Astrocyte of the spinal cord (primary cell): ENCODE measurements around the gene NOSTRIN.
"Not testable (repeated sequence)": the region's sequence is repeated elsewhere in the genome, so short reads cannot be mapped to it uniquely, and the experiment has no call there.

Source experiments
- DNase-seq: peaks from one replicate; pipeline ENCODE4 v3.0.0; 2011; ENCODE audit warnings: low read depth, low spot score
- H3K4me3 ChIP-seq: 2 replicates; pipeline ENCODE4 v1.5.1; 2011; ENCODE audit warnings: low read depth, mild to moderate bottlenecking, low read length, moderate library complexity
- in situ Hi-C: cut with HindIII; loops from 2 replicates; pipeline ENCODE4 v1.10.0; 2017; ENCODE audit warnings: low sequenced_read_pairs
- TF ChIP-seq, protein P1 (sequence below): IDR thresholded peaks from 2 replicates; pipeline ENCODE4 v1.5.1; 2012; ENCODE audit warnings: low read depth, mild to moderate bottlenecking, low read length, inconsistent platforms

The NOSTRIN gene

GRCh38 chr2:168874368-168875054 is 72.1 kb downstream of the NOSTRIN start:
- in situ Hi-C loops, result no loop called here
- no peak for DNase-seq
- H3K4me3 ChIP-seq, result no peak overlapping the region
- TF ChIP-seq, protein P1, sequence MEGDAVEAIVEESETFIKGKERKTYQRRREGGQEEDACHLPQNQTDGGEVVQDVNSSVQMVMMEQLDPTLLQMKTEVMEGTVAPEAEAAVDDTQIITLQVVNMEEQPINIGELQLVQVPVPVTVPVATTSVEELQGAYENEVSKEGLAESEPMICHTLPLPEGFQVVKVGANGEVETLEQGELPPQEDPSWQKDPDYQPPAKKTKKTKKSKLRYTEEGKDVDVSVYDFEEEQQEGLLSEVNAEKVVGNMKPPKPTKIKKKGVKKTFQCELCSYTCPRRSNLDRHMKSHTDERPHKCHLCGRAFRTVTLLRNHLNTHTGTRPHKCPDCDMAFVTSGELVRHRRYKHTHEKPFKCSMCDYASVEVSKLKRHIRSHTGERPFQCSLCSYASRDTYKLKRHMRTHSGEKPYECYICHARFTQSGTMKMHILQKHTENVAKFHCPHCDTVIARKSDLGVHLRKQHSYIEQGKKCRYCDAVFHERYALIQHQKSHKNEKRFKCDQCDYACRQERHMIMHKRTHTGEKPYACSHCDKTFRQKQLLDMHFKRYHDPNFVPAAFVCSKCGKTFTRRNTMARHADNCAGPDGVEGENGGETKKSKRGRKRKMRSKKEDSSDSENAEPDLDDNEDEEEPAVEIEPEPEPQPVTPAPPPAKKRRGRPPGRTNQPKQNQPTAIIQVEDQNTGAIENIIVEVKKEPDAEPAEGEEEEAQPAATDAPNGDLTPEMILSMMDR, result no peak

GRCh38 chr2:168882163-168882562 is 79.7 kb downstream of the NOSTRIN start:
- DNase-seq, in situ Hi-C loops, H3K4me3 ChIP-seq: not testable (repeated sequence)

- no peak overlapping the region for H3K4me3 ChIP-seq
- DNase-seq, result peak; percentile 19
- TF ChIP-seq, protein P1, result no peak
- in situ Hi-C loops, result no loop called here
These were observed 82.5 kb downstream of the NOSTRIN start for GRCh38 chr2:168884975-168885374.

DNA sequence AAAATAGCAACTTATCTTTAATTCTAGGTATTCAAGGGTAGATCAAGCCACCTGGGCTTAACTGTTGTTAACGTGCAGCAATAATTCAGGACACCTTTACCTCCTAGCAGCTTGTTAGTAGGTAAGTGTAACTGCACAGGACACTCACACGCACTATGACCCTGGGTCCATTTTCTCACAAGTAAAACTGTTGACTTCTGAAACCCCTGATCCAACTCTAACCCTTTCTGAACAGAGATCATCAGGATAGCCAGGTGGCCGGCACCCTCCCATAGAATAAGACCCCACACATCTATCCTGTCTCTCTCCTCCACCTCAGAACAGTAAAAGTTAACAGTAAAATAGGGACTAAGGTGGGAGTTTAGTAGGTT is 87.2 kb downstream of the NOSTRIN start:
- H3K4me3 ChIP-seq, result peak overlapping the region; percentile 68
- DNase-seq, result no peak
- in situ Hi-C loops, result no loop called here
- TF ChIP-seq, protein P1, result no peak

DNA sequence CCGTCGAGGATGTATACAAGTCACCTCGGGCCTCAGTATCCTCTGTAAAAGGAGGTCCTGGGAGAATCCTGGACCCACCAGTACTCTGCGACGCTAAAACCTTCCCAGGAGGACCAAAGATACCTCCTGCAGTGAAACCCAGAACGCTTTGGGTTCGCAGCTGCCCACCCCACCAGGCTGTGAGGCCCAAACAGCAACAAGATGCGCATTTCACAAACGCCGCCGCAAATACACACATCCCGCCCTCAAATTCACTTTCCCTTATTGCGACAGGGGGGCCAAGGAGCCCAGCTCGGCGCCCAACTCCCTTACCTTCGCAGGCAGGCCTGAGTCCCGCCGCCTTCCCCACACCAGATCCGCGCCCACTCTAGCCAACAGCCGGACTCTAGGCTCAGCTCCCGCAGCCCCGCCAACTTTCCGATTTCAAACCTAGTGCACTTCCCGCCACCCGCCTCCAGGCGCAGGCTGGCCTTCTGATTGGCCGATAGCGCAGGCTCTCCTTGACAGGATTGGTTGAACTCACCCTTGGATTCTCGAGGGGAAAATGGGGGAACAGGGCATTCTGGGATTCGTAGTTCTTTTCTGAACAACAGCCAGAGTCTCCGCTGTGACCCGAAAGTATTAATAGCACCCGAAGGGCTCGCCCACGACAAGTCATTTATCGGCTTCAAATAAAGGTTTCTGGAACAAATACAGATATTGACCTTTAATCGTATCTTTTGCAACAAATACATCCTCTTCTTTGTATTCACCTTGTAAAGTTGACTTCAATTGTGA is 87.8 kb downstream of the NOSTRIN start, which contains the start of gene SPC25:
SPC25 (minus strand) TSS at position 425 of the 777 bp plus-strand sequence. CDS start 911 bp downstream, outside the sequence.
- in situ Hi-C loops, result no loop called here
- TF ChIP-seq, protein P1, result no peak
- DNase-seq, result peak; percentile 89
- H3K4me3 ChIP-seq, result peak within 1 kb of the TSS; percentile 68

- no peak overlapping the region for H3K4me3 ChIP-seq
- TF ChIP-seq, protein P1, result no peak
- no peak for DNase-seq
- in situ Hi-C loops, result no loop called here
These were observed 89.9 kb downstream of the NOSTRIN start for GRCh38 chr2:168892327-168892726.

DNA sequence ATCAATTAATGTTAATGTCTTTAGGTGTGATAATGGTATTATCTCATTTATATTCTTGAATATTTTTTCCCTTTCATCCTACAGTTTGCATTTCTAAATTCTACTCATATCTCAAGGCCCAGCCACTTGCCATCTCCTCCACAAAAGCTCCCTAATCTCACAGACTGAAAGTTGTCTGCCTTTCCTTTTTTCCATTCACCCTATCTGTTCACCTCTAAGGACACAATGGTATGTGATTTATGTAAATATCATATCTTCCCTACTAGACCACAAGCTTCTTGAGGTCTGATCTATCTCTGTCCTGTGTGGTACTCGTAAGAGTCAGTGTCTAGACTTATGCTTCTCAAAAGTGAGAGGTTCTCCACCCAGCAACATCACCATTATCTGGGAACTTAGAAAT is 91.7 kb downstream of the NOSTRIN start:
- H3K4me3 ChIP-seq, result no peak overlapping the region
- in situ Hi-C loops, result no loop called here
- TF ChIP-seq, protein P1, result no peak
- no peak for DNase-seq
